Stimulated activated CD8-positive, alpha-beta memory T cell treated with anti-CD3 and anti-CD28 coated beads, Interleukin-4, amount 100 ng/mL, for 1 hour (primary cell): ENCODE measurements around the gene SLC22A5.

Experiments used
- DNase-seq, 2 donors: peaks; one replicate each; pipeline ENCODE4 v3.0.0-alpha.2; 2020; ENCODE audit warnings: low read depth in 2 of 2, low spot score in 1 of 2

Gene SLC22A5

GRCh38 chr5:132365213-132365612, 4.3 kb upstream of the SLC22A5 start:
- no peak for DNase-seq

DNA sequence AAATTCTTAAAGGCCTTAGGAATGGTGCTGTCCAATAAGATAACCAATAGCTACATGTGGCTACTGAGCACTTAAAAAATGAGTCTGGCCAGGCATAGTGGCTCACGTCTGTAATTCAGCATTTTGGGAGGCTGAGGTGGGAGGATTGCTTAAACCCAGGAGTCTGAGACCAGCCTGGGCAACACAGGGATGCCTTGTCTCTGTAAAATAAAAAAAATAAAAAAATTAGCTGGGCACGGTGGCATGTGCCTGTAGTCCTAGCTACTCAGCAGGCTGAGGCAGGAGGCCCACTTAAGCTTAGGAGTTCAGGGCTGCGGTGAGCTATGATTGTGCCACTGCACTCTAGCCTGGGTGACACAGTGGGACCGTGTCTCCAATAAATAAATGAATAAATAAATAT, 1.3 kb upstream of the SLC22A5 start:
- DNase-seq = no peak

DNA sequence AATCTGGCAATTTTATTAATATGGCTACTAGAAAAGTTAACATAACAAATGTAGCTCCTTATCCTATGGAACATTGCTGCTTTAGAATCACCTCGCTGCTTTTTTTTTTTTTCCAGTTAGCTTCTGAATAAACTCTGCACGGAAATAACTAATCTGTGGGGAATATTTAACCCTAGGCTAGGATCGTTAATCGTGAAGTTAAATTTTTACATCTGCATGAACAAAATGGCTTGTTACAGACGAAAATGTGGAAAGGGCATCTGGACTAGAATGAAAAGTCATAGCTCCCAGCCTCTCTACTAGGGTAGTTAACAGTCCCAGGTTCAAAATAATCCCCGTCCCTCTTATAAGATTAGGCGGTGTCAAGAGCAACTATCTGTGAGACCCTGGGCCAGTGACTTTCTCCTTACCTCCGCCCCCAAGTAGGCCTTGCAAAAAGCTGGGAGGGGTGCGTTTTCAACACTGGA, 470 bp upstream of the SLC22A5 start:
- DNase-seq = no peak

DNA sequence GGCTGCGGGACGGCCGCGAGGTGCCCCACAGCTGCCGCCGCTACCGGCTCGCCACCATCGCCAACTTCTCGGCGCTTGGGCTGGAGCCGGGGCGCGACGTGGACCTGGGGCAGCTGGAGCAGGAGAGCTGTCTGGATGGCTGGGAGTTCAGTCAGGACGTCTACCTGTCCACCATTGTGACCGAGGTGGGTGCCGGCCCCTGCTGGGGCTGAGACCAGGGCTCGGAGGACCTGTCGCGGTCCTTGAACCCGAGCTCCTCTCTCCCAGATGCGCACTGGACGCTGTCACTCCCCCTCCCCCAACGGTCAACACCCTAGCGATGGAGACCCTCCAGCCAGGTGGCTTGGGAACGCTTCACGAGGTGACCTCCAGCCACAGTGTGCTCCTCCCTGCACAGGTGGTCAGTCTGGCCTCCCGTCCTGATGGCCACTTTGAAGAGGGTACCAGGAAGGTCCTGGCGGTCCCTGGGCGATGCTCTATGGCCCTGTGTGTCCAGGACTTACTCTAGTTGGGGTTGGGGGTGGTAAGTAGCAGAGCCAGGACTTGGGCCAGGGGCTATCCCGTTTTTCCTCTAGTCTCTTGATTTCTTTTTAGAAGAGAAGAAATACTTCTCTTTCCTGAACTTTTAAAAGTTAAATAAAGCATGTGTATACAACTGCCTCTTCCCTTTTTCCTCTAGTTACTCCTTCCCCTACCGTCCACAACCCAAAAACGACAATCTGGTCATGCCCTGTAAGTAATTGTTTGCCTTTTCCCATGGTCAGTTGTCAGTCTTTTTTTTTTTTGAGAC, 866 bp downstream of the SLC22A5 start:
- no peak for DNase-seq

DNA sequence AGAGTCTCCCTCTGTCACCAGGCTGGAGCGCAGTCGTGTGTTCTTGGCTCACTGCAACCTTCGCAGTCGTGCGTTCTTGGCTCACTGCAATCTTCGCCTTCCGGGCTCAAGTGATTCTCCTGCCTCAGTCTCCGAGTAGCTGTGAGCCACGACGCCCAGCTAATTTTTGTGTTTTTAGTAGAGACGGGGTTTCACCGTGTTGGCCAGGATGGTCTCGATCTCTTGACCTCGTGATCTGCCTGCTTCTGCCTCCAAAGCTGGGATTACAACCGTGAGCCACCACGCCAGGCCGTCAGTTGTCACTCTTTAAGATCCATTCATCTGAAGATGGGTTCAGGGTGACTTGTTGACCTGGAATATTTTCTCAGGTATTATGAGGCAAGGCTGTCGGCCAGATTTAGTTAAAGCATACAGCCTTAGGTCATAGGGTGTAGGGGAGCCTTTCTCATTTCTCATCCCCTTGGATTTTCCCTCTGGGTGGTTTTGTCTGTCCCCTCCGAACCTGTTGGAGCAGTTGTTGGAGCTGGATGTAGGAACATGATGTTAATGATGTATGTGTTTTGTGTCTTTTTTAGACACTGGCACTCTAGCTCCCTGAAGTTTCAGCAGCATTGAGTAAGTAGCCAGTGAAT, 1.6 kb downstream of the SLC22A5 start:
- no peak for DNase-seq

DNA sequence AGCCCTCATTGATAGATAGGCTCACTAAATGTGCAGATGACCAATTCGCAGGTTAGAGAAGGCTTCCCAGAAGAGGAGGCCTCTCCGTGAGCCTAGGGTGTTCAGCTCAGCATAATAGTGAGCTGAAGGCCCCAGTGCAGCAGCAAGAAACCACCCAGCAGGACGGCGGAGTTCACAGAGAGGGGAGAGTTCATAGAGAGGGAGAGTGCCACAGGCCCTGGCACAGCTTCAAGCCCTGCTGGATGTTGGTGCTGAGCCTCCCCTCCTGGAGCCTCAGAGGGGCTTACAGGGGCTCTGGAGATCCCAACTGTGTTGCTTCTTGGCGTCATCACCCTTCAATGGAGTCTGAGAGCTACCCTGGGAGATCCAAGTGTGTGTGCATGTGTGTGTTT, 2.1 kb downstream of the SLC22A5 start:
- no peak for DNase-seq

DNA sequence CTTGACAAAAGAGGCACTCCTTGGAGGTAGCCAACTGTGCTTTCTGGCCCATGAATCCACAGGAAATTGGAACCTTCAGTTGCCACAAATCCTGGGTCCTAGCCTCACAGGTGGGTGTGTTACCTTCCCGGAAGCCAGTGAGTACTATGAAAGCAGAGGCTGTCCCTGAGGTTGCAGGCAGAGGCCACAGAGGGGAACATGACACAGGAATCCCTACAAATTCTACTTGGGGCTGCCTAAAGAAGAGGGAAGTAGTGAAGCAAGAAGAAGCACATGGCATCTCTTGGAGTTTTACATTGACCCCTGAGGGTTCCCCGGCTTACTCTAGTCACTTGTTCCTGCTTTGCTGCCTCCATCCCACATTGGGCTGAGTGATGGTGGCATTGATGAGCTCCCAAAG, 2.6 kb downstream of the SLC22A5 start:
- no peak for DNase-seq

DNA sequence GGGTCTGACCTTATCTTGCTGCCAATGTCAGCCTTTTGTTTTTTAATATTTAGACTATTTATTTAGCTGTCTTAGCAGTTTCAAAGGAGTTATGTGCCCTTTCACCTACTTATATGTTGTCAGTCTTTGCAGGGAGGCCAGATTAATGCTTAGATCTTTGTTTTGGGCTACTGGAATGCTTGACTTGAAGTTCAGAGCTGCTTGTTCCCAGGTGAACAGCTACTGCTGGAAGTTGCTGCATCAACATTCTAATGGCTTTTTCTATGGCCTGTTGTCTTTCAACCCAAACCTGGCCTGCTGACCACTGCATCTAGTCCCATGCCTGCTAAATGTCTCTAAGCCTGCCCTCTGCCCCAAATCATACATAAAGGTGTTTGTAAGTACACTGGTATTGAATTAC, 3.0 kb downstream of the SLC22A5 start:
- no peak for DNase-seq

DNA sequence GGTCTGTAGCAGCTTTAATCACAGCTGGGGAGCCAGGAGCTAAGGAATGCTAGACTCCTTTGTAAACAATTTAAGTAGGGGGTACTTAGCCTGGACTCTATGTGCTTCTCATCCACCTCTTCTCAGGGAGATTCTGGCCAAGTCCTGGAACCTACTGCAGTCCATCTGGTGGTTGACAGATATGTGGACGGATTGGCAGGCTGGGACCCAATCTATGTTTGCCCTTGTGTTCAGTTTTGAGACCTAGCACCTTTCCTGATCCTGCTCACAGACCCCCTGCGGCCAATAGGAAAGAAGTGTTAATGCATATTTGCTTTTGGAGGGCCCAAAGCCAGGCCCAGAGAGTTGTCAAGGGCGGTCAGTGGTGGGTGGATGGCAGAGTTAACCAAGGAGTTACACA, 6.4 kb downstream of the SLC22A5 start:
- no peak for DNase-seq

DNA sequence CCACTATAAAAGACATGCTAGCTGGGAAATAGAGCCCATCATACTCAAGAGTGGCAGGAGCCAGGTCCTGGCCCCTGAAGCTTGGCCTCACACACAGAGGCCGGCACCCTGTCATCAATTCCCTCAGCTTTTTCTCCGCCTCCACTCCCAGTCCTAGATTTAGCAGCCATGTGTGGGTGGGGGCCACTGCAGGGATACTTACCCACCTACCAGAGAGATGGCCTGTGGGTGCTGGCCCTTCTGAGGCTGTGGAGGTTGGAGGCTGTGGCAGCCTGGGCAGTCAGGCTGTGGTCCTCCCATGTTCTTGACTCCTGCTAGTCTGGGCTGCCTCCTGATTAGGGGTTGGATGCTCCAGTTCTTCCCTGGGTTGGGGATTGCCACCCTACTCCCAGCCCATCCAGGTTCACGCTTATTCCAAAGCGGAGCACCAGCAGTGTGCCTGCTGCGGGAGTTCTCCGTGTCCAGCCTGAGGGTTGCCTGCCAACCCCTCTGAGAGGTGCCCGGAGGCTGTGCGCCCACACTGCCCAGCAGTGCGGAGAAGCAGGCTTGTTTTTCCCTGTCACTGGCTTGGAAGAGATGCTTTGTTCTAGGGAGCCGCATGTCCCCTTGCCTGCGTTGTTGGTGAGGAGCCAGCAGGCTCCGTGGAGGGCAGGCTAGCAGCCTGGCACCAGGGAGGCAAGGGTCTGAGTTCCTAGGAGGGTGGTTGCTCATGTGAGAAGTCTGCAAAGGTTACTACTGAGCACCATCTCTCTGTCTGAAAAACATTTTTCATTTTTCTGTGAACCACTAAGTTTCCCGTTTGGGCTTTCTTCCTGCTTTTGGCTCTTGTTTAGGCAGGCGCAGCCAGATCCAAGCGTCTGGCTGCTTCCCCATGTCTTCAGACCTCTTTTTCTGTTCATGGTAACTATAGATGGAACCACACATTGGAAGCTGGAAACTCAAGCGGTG, 7.5 kb downstream of the SLC22A5 start:
- DNase-seq = no peak

GRCh38 chr5:132377738-132378137, 8.2 kb downstream of the SLC22A5 start:
- no peak for DNase-seq

DNA sequence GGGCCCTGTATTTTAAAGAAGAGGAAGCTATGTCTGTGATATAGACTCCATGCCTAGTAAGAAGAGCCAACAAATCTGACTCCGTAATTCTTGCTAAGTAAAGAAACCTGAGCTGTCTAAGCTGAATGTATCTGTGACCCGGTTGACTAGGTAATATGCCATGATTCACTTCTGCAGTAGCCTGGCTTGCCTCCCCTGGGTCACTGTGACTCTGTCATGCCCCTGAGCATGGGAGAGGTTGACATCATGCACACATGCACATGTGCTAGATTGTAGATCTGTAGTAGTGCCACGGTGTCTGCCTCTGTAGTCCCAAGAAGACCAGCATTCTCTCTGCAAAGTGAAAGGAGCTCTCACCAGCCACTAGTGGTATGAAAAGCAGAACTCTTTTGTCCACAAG, 9.1 kb downstream of the SLC22A5 start:
- no peak for DNase-seq

- DNase-seq = no peak
Observed at GRCh38 chr5:132380047-132380446, 10.5 kb downstream of the SLC22A5 start.

- no peak for DNase-seq
Observed at GRCh38 chr5:132380741-132381140, 11.2 kb downstream of the SLC22A5 start.

DNA sequence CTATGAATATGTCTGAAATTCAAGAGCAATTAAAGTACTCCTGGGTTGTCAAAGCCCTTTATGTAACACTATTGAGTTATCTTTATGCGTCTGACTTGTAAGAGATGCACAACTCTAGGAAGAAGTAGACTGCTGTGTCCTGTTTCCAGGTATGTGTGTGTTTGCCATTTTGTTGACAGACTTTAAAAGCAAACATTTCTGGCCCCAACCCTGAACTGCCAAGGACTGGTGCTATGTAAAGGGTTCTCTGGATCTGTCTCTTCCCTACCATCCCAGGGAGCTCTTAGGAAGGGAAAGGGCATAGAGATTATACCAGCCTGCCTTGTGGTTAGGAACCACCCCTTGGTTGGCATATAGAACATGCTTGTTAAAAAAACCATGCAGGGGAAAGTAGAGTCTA, 12.1 kb downstream of the SLC22A5 start:
- DNase-seq = no peak

- DNase-seq = no peak
Observed at GRCh38 chr5:132383261-132383660, 13.8 kb downstream of the SLC22A5 start.

DNA sequence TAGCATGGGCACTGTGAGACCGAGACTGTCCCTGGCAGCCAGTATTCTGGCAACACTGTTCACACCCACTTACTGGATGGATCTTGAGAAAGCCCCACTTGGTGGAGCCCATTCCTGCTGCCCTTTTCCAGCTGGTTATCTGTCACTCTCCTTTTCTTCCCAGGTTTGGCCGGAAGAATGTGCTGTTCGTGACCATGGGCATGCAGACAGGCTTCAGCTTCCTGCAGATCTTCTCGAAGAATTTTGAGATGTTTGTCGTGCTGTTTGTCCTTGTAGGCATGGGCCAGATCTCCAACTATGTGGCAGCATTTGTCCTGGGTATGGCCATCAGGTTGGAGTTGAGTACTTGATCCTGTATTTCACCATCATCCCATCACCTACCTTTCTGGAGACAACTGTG, 14.5 kb downstream of the SLC22A5 start:
- no peak for DNase-seq

- no peak for DNase-seq
Observed at GRCh38 chr5:132384506-132385050, 15.1 kb downstream of the SLC22A5 start.

GRCh38 chr5:132385326-132386105, 16.0 kb downstream of the SLC22A5 start:
- DNase-seq = peak in 1 of 2 donors; percentile 40

- peak; percentile 40 to 52 for DNase-seq
Observed at GRCh38 chr5:132386644-132387286, 17.3 kb downstream of the SLC22A5 start.
